GM23338 (cell line): ENCODE results near the gene RAB8B. TPM values are rescaled to one million over a fixed set of nuclear protein-coding genes. Genes with fewer than 3 reads are reported as not detected.

ENCODE experiments used
- ATAC-seq: fragments of 200-7000 bp; cut with Tn5 transposase; 3 replicates; pipeline ENCODE4 v1.9.1; 2020
- DNase-seq: peaks from one replicate; pipeline ENCODE4 v3.0.0-alpha.2; 2015; ENCODE audit warnings: low spot score
- H2AFZ ChIP-seq: fragments of 200-600 bp; sonication (generic); 2 replicates; pipeline ENCODE4 v1.8.0; 2016; ENCODE audit warnings: antibody characterized with exemption, mild to moderate bottlenecking, moderate library complexity
- H3F3A ChIP-seq: fragments of 200-600 bp; sonication (generic); replicated peaks from 2 replicates; pipeline ENCODE4 v1.8.0; 2017; ENCODE audit warnings: antibody characterized with exemption, mixed run types, low read depth
- H3K27ac ChIP-seq: fragments of 200-600 bp; sonication (generic); 2 replicates; pipeline ENCODE4 v1.6.1; 2016; ENCODE audit warnings: low read depth
- H3K27me3 ChIP-seq: fragments of 200-600 bp; sonication (generic); 2 replicates; pipeline ENCODE4 v1.8.0; 2016; ENCODE audit warnings: mild to moderate bottlenecking, mixed run types, moderate library complexity; ENCODE audit not compliant: insufficient read depth
- H3K36me3 ChIP-seq: fragments of 200-600 bp; sonication (generic); 2 replicates; pipeline ENCODE4 v1.8.0; 2016; ENCODE audit warnings: mild to moderate bottlenecking; ENCODE audit not compliant: insufficient read depth
- H3K4me1 ChIP-seq: fragments of 200-600 bp; sonication (generic); 2 replicates; pipeline ENCODE4 v1.8.0; 2016; ENCODE audit warnings: mild to moderate bottlenecking, moderate library complexity; ENCODE audit not compliant: insufficient read depth
- H3K4me2 ChIP-seq: fragments of 200-600 bp; sonication (generic); 2 replicates; pipeline ENCODE4 v1.7.1; 2017; ENCODE audit warnings: mixed run types
- H3K4me3 ChIP-seq: fragments of 200-600 bp; sonication (generic); 2 replicates; pipeline ENCODE4 v1.6.1; 2016; ENCODE audit warnings: mixed run types
- H3K79me2 ChIP-seq: fragments of 200-600 bp; sonication (generic); replicated peaks from 2 replicates; pipeline ENCODE4 v1.8.0; 2017; ENCODE audit warnings: mild to moderate bottlenecking; ENCODE audit not compliant: insufficient read depth
- H3K9me2 ChIP-seq: fragments of 200-600 bp; sonication (generic); 2 replicates; pipeline ENCODE4 v1.8.0; 2017; ENCODE audit not compliant: insufficient read depth
- H4K20me1 ChIP-seq: fragments of 200-600 bp; sonication (generic); replicated peaks from 2 replicates; pipeline ENCODE4 v1.8.0; 2017; ENCODE audit warnings: mild to moderate bottlenecking; ENCODE audit not compliant: insufficient read depth
- H3K27ac Mint-ChIP-seq: 2 replicates; pipeline ENCODE4 v1.8.0; 2020; ENCODE audit warnings: inconsistent platforms, mild to moderate bottlenecking, moderate library complexity, mixed read lengths
- H3K27me3 Mint-ChIP-seq: 3 replicates; pipeline ENCODE4 v1.8.0; 2022; ENCODE audit warnings: low read depth, mild to moderate bottlenecking, moderate library complexity, mixed read lengths, inconsistent platforms; ENCODE audit not compliant: insufficient read depth, poor library complexity
- H3K36me3 Mint-ChIP-seq: 3 replicates; pipeline ENCODE4 v1.8.0; 2021; ENCODE audit warnings: low read depth, mild to moderate bottlenecking, inconsistent platforms, moderate library complexity, mixed read lengths
- H3K4me1 Mint-ChIP-seq: 3 replicates; pipeline ENCODE4 v1.8.0; 2020; ENCODE audit warnings: mild to moderate bottlenecking, inconsistent platforms, mixed read lengths
- H3K4me3 Mint-ChIP-seq: 3 replicates; pipeline ENCODE4 v1.8.0; 2021; ENCODE audit warnings: moderate library complexity, mild to moderate bottlenecking, inconsistent platforms, mixed read lengths
- H3K9me3 Mint-ChIP-seq: 3 replicates; pipeline ENCODE4 v1.8.0; 2020; ENCODE audit warnings: moderate library complexity, mild to moderate bottlenecking, inconsistent platforms, mixed read lengths
- ETS1 ChIP-seq: IDR thresholded peaks from 2 replicates; pipeline ENCODE4 v1.6.1; 2016; ENCODE audit warnings: antibody characterized with exemption
- EZH2phosphoT487 ChIP-seq: fragments of 200-600 bp; sonication (generic); IDR thresholded peaks from one replicate; pipeline ENCODE4 v1.8.1; 2018; ENCODE audit warnings: antibody characterized with exemption; ENCODE audit not compliant: unreplicated experiment
- JUNB ChIP-seq: IDR thresholded peaks from one replicate; pipeline ENCODE4 v1.6.1; 2016; ENCODE audit warnings: antibody characterized with exemption; ENCODE audit not compliant: unreplicated experiment
- REST ChIP-seq: IDR thresholded peaks from one replicate; pipeline ENCODE4 v1.6.1; 2018; ENCODE audit warnings: antibody characterized with exemption; ENCODE audit not compliant: unreplicated experiment
- ZNF331 ChIP-seq: fragments of 250-450 bp; sonication (Bioruptor Pico); IDR thresholded peaks from 2 replicates; pipeline ENCODE4 v1.5.0; 2020; ENCODE audit warnings: low read depth, mild to moderate bottlenecking, moderate library complexity
- polyA plus RNA-seq: library from polyadenylated mRNA; unstranded; fragments of >200 nt; fragmentation: Nextera tagmentation; extraction: Ambion mirVana; gene quantifications from 2 replicates; pipeline ENCODE4 v1.2.1, GENCODE V29; 2016
- total RNA-seq: library from RNA; depleted of rRNA; stranded (reverse); fragments of >200 nt; shearing (Covaris generic); gene quantifications from 2 replicates; pipeline ENCODE4 v1.2.3, GENCODE V29; 2014
- TF ChIP-seq, protein P1 (sequence below), 2 experiments: fragments of 200-600 bp in 1 of 2; sonication (generic) in 1 of 2; conservative IDR thresholded peaks; 2 replicates each; pipeline versions ENCODE4 v1.5.1 to v1.6.1; 2016 to 2017; ENCODE audit warnings: antibody characterized with exemption in 2 of 2, low read depth in 2 of 2, mild to moderate bottlenecking in 2 of 2, moderate library complexity in 1 of 2
- TF ChIP-seq, protein P2 (sequence below): fragments of 250-450 bp; sonication (Bioruptor Pico); IDR thresholded peaks from 2 replicates; pipeline ENCODE4 v1.5.0; 2020; ENCODE audit warnings: mild to moderate bottlenecking, moderate library complexity

The RAB8B gene
- total and polyA plus RNA-seq, 2 experiments from 2014 or later = 23.2 to 41.7 TPM

- H3K4me3 Mint-ChIP-seq = no peak overlapping the region
- no peak for ATAC-seq
- no peak for TF ChIP-seq REST
- Histone ChIP-seq H3K4me3 (no peak overlapping the region), H3K9me2 (no peaks in the 10 kb centered on the region), H3K4me1 (no peaks in the 10 kb centered on the region), H3K36me3 (no peaks in the 10 kb centered on the region; the same call in 1 of the 2 replicates), H2AFZ (no peak overlapping the region), H4K20me1 (peaks cover 5% of the 10 kb centered on the region; the same call in 1 of the 2 replicates), H3K79me2 (peaks cover 21% of the 10 kb centered on the region), H3K4me2 (no peak overlapping the region), H3K27ac (no peak overlapping the region), H3K27me3 (no peaks in the 10 kb centered on the region), H3F3A (no peaks in the 10 kb centered on the region)
- H3K27me3 Mint-ChIP-seq = peaks cover 4% of the 10 kb centered on the region
- H3K9me3 Mint-ChIP-seq = peaks cover 21% of the 10 kb centered on the region
- H3K36me3 Mint-ChIP-seq = peaks cover 40% of the 10 kb centered on the region
- DNase-seq = no peak
- no peaks in the 10 kb centered on the region for H3K4me1 Mint-ChIP-seq
- no peak overlapping the region for H3K27ac Mint-ChIP-seq
Observed at GRCh38 chr15:63243776-63244175, 54.4 kb downstream of the RAB8B start.

- Histone ChIP-seq H3K4me3 (no peak overlapping the region), H3K4me1 (no peaks in the 10 kb centered on the region), H3K27ac (no peak overlapping the region), H3K9me2 (no peaks in the 10 kb centered on the region), H3K79me2 (peaks cover 16% of the 10 kb centered on the region), H3K4me2 (no peak overlapping the region), H4K20me1 (0 out of 2 replicates have a peak, but pooled peaks cover 5% of the 10 kb centered on the region), H3F3A (no peaks in the 10 kb centered on the region), H3K36me3 (no peaks in the 10 kb centered on the region; the same call in 1 of the 2 replicates), H3K27me3 (no peaks in the 10 kb centered on the region), H2AFZ (no peak overlapping the region)
- Mint-ChIP-seq H3K27ac (no peak overlapping the region), H3K27me3 (peaks cover 4% of the 10 kb centered on the region), H3K4me1 (no peaks in the 10 kb centered on the region), H3K4me3 (no peak overlapping the region), H3K9me3 (peaks cover 21% of the 10 kb centered on the region), H3K36me3 (peaks cover 40% of the 10 kb centered on the region)
- no peak for ATAC-seq
- DNase-seq = no peak
- TF ChIP-seq, protein P1, sequence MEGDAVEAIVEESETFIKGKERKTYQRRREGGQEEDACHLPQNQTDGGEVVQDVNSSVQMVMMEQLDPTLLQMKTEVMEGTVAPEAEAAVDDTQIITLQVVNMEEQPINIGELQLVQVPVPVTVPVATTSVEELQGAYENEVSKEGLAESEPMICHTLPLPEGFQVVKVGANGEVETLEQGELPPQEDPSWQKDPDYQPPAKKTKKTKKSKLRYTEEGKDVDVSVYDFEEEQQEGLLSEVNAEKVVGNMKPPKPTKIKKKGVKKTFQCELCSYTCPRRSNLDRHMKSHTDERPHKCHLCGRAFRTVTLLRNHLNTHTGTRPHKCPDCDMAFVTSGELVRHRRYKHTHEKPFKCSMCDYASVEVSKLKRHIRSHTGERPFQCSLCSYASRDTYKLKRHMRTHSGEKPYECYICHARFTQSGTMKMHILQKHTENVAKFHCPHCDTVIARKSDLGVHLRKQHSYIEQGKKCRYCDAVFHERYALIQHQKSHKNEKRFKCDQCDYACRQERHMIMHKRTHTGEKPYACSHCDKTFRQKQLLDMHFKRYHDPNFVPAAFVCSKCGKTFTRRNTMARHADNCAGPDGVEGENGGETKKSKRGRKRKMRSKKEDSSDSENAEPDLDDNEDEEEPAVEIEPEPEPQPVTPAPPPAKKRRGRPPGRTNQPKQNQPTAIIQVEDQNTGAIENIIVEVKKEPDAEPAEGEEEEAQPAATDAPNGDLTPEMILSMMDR (conservative IDR thresholded peaks at IDR 0.05; ENCODE audit: low read depth in 2 of 2) = no peak
- TF ChIP-seq ZNF331 (CRISPR knock-in tag) = no peak
- no peak for TF ChIP-seq JUNB
- TF ChIP-seq, protein P2, sequence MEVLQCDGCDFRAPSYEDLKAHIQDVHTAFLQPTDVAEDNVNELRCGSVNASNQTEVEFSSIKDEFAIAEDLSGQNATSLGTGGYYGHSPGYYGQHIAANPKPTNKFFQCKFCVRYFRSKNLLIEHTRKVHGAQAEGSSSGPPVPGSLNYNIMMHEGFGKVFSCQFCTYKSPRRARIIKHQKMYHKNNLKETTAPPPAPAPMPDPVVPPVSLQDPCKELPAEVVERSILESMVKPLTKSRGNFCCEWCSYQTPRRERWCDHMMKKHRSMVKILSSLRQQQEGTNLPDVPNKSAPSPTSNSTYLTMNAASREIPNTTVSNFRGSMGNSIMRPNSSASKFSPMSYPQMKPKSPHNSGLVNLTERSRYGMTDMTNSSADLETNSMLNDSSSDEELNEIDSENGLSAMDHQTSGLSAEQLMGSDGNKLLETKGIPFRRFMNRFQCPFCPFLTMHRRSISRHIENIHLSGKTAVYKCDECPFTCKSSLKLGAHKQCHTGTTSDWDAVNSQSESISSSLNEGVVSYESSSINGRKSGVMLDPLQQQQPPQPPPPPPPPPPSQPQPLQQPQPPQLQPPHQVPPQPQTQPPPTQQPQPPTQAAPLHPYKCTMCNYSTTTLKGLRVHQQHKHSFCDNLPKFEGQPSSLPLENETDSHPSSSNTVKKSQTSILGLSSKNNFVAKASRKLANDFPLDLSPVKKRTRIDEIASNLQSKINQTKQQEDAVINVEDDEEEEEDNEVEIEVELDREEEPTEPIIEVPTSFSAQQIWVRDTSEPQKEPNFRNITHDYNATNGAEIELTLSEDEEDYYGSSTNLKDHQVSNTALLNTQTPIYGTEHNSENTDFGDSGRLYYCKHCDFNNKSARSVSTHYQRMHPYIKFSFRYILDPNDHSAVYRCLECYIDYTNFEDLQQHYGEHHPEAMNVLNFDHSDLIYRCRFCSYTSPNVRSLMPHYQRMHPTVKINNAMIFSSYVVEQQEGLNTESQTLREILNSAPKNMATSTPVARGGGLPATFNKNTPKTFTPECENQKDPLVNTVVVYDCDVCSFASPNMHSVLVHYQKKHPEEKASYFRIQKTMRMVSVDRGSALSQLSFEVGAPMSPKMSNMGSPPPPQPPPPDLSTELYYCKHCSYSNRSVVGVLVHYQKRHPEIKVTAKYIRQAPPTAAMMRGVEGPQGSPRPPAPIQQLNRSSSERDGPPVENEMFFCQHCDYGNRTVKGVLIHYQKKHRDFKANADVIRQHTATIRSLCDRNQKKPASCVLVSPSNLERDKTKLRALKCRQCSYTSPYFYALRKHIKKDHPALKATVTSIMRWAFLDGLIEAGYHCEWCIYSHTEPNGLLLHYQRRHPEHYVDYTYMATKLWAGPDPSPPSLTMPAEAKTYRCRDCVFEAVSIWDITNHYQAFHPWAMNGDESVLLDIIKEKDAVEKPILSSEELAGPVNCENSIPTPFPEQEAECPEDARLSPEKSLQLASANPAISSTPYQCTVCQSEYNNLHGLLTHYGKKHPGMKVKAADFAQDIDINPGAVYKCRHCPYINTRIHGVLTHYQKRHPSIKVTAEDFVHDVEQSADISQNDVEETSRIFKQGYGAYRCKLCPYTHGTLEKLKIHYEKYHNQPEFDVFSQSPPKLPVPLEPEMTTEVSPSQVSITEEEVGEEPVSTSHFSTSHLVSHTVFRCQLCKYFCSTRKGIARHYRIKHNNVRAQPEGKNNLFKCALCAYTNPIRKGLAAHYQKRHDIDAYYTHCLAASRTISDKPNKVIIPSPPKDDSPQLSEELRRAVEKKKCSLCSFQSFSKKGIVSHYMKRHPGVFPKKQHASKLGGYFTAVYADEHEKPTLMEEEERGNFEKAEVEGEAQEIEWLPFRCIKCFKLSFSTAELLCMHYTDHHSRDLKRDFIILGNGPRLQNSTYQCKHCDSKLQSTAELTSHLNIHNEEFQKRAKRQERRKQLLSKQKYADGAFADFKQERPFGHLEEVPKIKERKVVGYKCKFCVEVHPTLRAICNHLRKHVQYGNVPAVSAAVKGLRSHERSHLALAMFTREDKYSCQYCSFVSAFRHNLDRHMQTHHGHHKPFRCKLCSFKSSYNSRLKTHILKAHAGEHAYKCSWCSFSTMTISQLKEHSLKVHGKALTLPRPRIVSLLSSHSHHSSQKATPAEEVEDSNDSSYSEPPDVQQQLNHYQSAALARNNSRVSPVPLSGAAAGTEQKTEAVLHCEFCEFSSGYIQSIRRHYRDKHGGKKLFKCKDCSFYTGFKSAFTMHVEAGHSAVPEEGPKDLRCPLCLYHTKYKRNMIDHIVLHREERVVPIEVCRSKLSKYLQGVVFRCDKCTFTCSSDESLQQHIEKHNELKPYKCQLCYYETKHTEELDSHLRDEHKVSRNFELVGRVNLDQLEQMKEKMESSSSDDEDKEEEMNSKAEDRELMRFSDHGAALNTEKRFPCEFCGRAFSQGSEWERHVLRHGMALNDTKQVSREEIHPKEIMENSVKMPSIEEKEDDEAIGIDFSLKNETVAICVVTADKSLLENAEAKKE = no peak
- no peak for TF ChIP-seq EZH2phosphoT487
- no peak for TF ChIP-seq ETS1
Observed at GRCh38 chr15:63244399-63244798, 55.0 kb downstream of the RAB8B start.
